Measurements from ENCODE around the gene RYR2.
A peak's percentile ranks its signal among the peaks of the same experiment; 100 is the strongest.

- peak in 3 of 7 experiments; percentile 15 to 17 (median 16) for TF ChIP-seq CTCF (IDR thresholded peaks at IDR 0.05)
- no peak for TF ChIP-seq POLR2A (IDR thresholded peaks at IDR 0.05)
These were observed 809.3 kb downstream of the RYR2 start for GRCh38 chr1:237851210-237851845.
